A549 (cell line): Measurements from ENCODE around the gene MARK2. TPM values are rescaled to one million over a fixed set of nuclear protein-coding genes. Genes with fewer than 3 reads are reported as not detected.

Experiments
- ATAC-seq, 2 experiments: fragments of 200-7000 bp in 1 of 2; fragments of >200 bp in 1 of 2; cut with Nextera tagmentation in 1 of 2; cut with Tn5 transposase in 1 of 2; 3 replicates each; pipeline versions ENCODE4 v1.8.0 to v1.9.1; 2018 to 2020; ENCODE audit warnings: mild to moderate bottlenecking in 1 of 2, moderate library complexity in 1 of 2
- CTCF ChIA-PET: fragments of 300-600 bp; sonication (Branson Sonifier 250); formaldehyde crosslinking; extraction: SDS; loops from one replicate; lab custom pipeline; 2021; ENCODE audit warnings: antibody characterized with exemption, inconsistent platforms; lab: Yijun Ruan, JAX
- POLR2A ChIA-PET: fragments of 350-600 bp; formaldehyde crosslinking; extraction: SDS; loops from one replicate; lab custom pipeline; 2021; ENCODE audit warnings: antibody characterized with exemption, inconsistent platforms; lab: Yijun Ruan, JAX
- DNase-seq, 2 experiments: peaks; one replicate each; pipeline versions ENCODE4 v3.0.0 to v3.0.0-alpha.2; 2011 to 2016; ENCODE audit warnings: low read depth in 1 of 2, low spot score in 1 of 2
- FAIRE-seq: peaks from 2 replicates; lab custom pipeline; 2011; peaks lifted over from hg19 to GRCh38; lab: Jason Lieb, UNC
- H3K27ac ChIP-seq, 2 experiments: fragments of >200 bp; sonication (Bioruptor Twin); formaldehyde crosslinking; 3 replicates each; pipeline ENCODE4 v1.5.1; 2016 to 2017
- H3K4me1 ChIP-seq: fragments of >200 bp; sonication (Bioruptor Twin); formaldehyde crosslinking; 3 replicates; pipeline ENCODE4 v1.6.1; 2016
- H3K4me2 ChIP-seq: fragments of >200 bp; sonication (Bioruptor Twin); formaldehyde crosslinking; 3 replicates; pipeline ENCODE4 v1.6.1; 2016
- H3K4me3 ChIP-seq: fragments of >200 bp; sonication (Bioruptor Twin); formaldehyde crosslinking; 3 replicates; pipeline ENCODE4 v1.5.1; 2016
- H3K9me3 ChIP-seq: fragments of >200 bp; sonication (Bioruptor Twin); formaldehyde crosslinking; 3 replicates; pipeline ENCODE4 v1.6.1; 2016
- E2F6 ChIP-seq: IDR thresholded peaks from 2 replicates; pipeline ENCODE4 v1.6.1; 2012; ENCODE audit warnings: low read depth, borderline replicate concordance
- EHF ChIP-seq: fragments of 250-450 bp; sonication (Bioruptor Pico); IDR thresholded peaks from 2 replicates; pipeline ENCODE4 v1.5.0; 2020; ENCODE audit warnings: mild to moderate bottlenecking
- FOSL2 ChIP-seq, 2 experiments: fragments of 450-650 bp in 1 of 2; fragments of >200 bp in 1 of 2; sonication (Bioruptor Twin) in 1 of 2; formaldehyde crosslinking; IDR thresholded peaks; 2 replicates each; pipeline versions ENCODE4 v1.5.0 to v1.6.1; 2016 to 2020; ENCODE audit warnings: mild to moderate bottlenecking in 1 of 2, moderate library complexity in 1 of 2
- FOXS1 ChIP-seq: fragments of 250-450 bp; sonication (Bioruptor Pico); IDR thresholded peaks from 2 replicates; pipeline ENCODE4 v1.5.0; 2020; ENCODE audit warnings: mild to moderate bottlenecking, moderate library complexity
- HDAC2 ChIP-seq: fragments of 200-600 bp; sonication (generic); IDR thresholded peaks from 2 replicates; pipeline ENCODE4 v1.6.1; 2016
- HES2 ChIP-seq: fragments of >200 bp; sonication (Bioruptor Twin); formaldehyde crosslinking; IDR thresholded peaks from 2 replicates; pipeline ENCODE4 v1.6.1; 2016
- HMGXB4 ChIP-seq: fragments of 250-450 bp; sonication (Bioruptor Pico); IDR thresholded peaks from 2 replicates; pipeline ENCODE4 v1.5.0; 2021; ENCODE audit warnings: mild to moderate bottlenecking, moderate library complexity, borderline replicate concordance
- HOXB5 ChIP-seq: fragments of 250-450 bp; sonication (Bioruptor Pico); IDR thresholded peaks from 2 replicates; pipeline ENCODE4 v1.5.0; 2020; ENCODE audit warnings: mild to moderate bottlenecking, moderate library complexity
- NFE2L2 ChIP-seq: fragments of 150-350 bp; conservative IDR thresholded peaks from 2 replicates; pipeline ENCODE4 v1.6.1; 2014; ENCODE audit warnings: low read length
- NPAS2 ChIP-seq: fragments of 250-450 bp; sonication (Bioruptor Pico); IDR thresholded peaks from 2 replicates; pipeline ENCODE4 v1.8.0; 2022; ENCODE audit warnings: mild to moderate bottlenecking, moderate library complexity, borderline replicate concordance
- NR3C1 ChIP-seq: fragments of >200 bp; sonication (Bioruptor Twin); formaldehyde crosslinking; IDR thresholded peaks from 3 replicates; pipeline ENCODE4 v1.6.1; 2017
- PHF8 ChIP-seq: fragments of 200-600 bp; sonication (generic); IDR thresholded peaks from 2 replicates; pipeline ENCODE4 v1.6.1; 2016; ENCODE audit warnings: low read depth, mild to moderate bottlenecking, antibody characterized with exemption, moderate library complexity, borderline replicate concordance
- RCOR1 ChIP-seq: fragments of 150-350 bp; IDR thresholded peaks from 2 replicates; pipeline ENCODE4 v1.6.1; 2014; ENCODE audit warnings: antibody characterized with exemption, low read length, low read depth
- REST ChIP-seq: fragments of 200-600 bp; sonication (generic); IDR thresholded peaks from 2 replicates; pipeline ENCODE4 v1.6.1; 2016; ENCODE audit warnings: antibody characterized with exemption, mild to moderate bottlenecking, moderate library complexity
- SMC3 ChIP-seq: fragments of >200 bp; sonication (Bioruptor Twin); formaldehyde crosslinking; IDR thresholded peaks from 3 replicates; pipeline ENCODE4 v1.6.1; 2018; ENCODE audit warnings: inconsistent platforms
- SREBF2 ChIP-seq: fragments of 450-650 bp; IDR thresholded peaks from 2 replicates; pipeline ENCODE4 v1.6.1; 2014; ENCODE audit warnings: mild to moderate bottlenecking, moderate library complexity
- TP53 ChIP-seq: fragments of 250-450 bp; sonication (Bioruptor Pico); IDR thresholded peaks from 2 replicates; pipeline ENCODE4 v1.5.0; 2021; ENCODE audit warnings: mild to moderate bottlenecking, moderate library complexity
- USF2 ChIP-seq: fragments of 450-650 bp; IDR thresholded peaks from 2 replicates; pipeline ENCODE4 v1.6.1; 2014; ENCODE audit warnings: antibody characterized with exemption
- ZC3H11A ChIP-seq: fragments of 450-650 bp; IDR thresholded peaks from 2 replicates; pipeline ENCODE4 v1.6.1; 2014; ENCODE audit warnings: antibody characterized with exemption, mild to moderate bottlenecking
- WGBS: methylation state at CpG from one replicate; pipeline ENCODE4 v1.1.6; 2017; ENCODE audit errors: missing lambda C conversion rate; 5-methylcytosine and 5-hydroxymethylcytosine counted together
- polyA plus RNA-seq, 4 experiments: library from polyadenylated mRNA; depleted of rRNA in 3 of 4; stranded (reverse); fragments of >200 nt; fragmentation: RNase III in 1 of 4; extraction: RNeasy Plus Mini Kit Qiagen cat#74134 plus additional on column Dnase treatment in 1 of 4; gene quantifications; 2 replicates in 3 of 4; 3 replicates in 1 of 4; pipeline ENCODE4 v1.2.3, GENCODE V29; 2011 to 2017

Gene MARK2
- polyA plus RNA-seq, 2 of the 4 experiments (the other 2 are of a cell fraction) = 20.2 to 28.4 TPM

GRCh38 chr11:63869171-63869591, 30.3 kb downstream of the MARK2 start:
- TF ChIP-seq E2F6 (no peak), SREBF2 (no peak), USF2 (no peak), HOXB5 (no peak), NR3C1 (no peak)
- no peak for ATAC-seq
- H3K4me1 ChIP-seq = peaks cover 57% of the 10 kb centered on the region
- no peaks in the 10 kb centered on the region for H3K9me3 ChIP-seq
- H3K4me3 ChIP-seq = no peak overlapping the region
- DNase-seq = no peak
- ChIA-PET POLR2A (no interaction called here), CTCF (interaction anchor here (1.0 to 1.5 kb wide), 4 partner anchors 14 to 77 kb away, joined by 3 read pairs; no protein-coding TSS in a partner anchor)
- FAIRE-seq = no peak
- no peak overlapping the region for H3K4me2 ChIP-seq
- peak overlapping the region in 1 of 2 experiments; percentile 20; a peak in 1 of 6 replicates for H3K27ac ChIP-seq
- WGBS = 89% methylated on average over 7 of the region's 7 CpGs

- WGBS = 84% methylated on average over 8 of the region's 8 CpGs
- no peak overlapping the region for H3K4me2 ChIP-seq
- no peak overlapping the region for H3K4me3 ChIP-seq
- H3K9me3 ChIP-seq = no peaks in the 10 kb centered on the region
- ATAC-seq (no peak), DNase-seq (no peak), FAIRE-seq (no peak)
- TF ChIP-seq HDAC2 = no peak
- no peak for TF ChIP-seq EHF (CRISPR knock-in tag)
- TF ChIP-seq ZC3H11A = no peak
- TF ChIP-seq PHF8 = no peak
- no peak for TF ChIP-seq NPAS2 (CRISPR knock-in tag)
- no peak for TF ChIP-seq FOSL2 (IDR thresholded peaks at IDR 0.05)
- TF ChIP-seq FOSL2 (CRISPR knock-in tag; IDR thresholded peaks at IDR 0.05) = no peak
- no peak for TF ChIP-seq FOXS1
- no peak for TF ChIP-seq HMGXB4 (CRISPR knock-in tag)
- no peak for TF ChIP-seq RCOR1
- TF ChIP-seq NFE2L2 = no peak
- TF ChIP-seq REST = no peak
- no peak for TF ChIP-seq SMC3
- no peak for TF ChIP-seq TP53 (CRISPR knock-in tag)
- TF ChIP-seq HES2 = no peak
- no peak for TF ChIP-seq USF2
- H3K4me1 ChIP-seq = peaks cover 57% of the 10 kb centered on the region
- CTCF ChIA-PET = interaction anchor here (1.0 to 1.5 kb wide), 4 partner anchors 13 to 76 kb away, joined by 3 read pairs; no protein-coding TSS in a partner anchor
- POLR2A ChIA-PET = no interaction called here
- H3K27ac ChIP-seq = peak overlapping the region in 1 of 2 experiments; percentile 20; a peak in 3 of 6 replicates
Observed at GRCh38 chr11:63869683-63870082, 30.8 kb downstream of the MARK2 start.
